PFSK-1 (cell line): ENCODE measurements around the gene BABAM2.

Source experiments
- FOXP2 ChIP-seq: optimal IDR thresholded peaks from 2 replicates; pipeline ENCODE3; 2011; ENCODE audit warnings: borderline replicate concordance, control low read depth, inconsistent platforms; ENCODE audit not compliant: insufficient read depth; ENCODE audit errors: extremely low read length, extremely low read depth
- POLR2AphosphoS5 ChIP-seq: IDR thresholded peaks from 2 replicates; pipeline ENCODE4 v1.6.1; 2012; ENCODE audit warnings: low read depth, mild to moderate bottlenecking, control low read depth, low read length, moderate library complexity
- SIN3A ChIP-seq: IDR thresholded peaks from 2 replicates; pipeline ENCODE4 v1.6.1; 2012; ENCODE audit warnings: mild to moderate bottlenecking, low read length, moderate library complexity, borderline replicate concordance; ENCODE audit not compliant: insufficient read depth
- TAF1 ChIP-seq: IDR thresholded peaks from 2 replicates; pipeline ENCODE4 v1.6.1; 2012; ENCODE audit warnings: low read length, control low read depth, borderline replicate concordance; ENCODE audit not compliant: insufficient read depth
- TF ChIP-seq, protein P1 (sequence below), 2 experiments: IDR thresholded peaks; 2 replicates each; pipeline versions ENCODE4 v1.6.1 to v1.8.0; 2011 to 2012; ENCODE audit warnings: low read depth in 2 of 2, low read length in 2 of 2, control low read depth in 1 of 2, inconsistent platforms in 1 of 2, mild to moderate bottlenecking in 1 of 2, moderate library complexity in 1 of 2; ENCODE audit not compliant: insufficient read depth in 1 of 2

- TF ChIP-seq POLR2AphosphoS5 (no peak), SIN3A (no peak), TAF1 (no peak), FOXP2 (no peak)
- TF ChIP-seq, protein P1, sequence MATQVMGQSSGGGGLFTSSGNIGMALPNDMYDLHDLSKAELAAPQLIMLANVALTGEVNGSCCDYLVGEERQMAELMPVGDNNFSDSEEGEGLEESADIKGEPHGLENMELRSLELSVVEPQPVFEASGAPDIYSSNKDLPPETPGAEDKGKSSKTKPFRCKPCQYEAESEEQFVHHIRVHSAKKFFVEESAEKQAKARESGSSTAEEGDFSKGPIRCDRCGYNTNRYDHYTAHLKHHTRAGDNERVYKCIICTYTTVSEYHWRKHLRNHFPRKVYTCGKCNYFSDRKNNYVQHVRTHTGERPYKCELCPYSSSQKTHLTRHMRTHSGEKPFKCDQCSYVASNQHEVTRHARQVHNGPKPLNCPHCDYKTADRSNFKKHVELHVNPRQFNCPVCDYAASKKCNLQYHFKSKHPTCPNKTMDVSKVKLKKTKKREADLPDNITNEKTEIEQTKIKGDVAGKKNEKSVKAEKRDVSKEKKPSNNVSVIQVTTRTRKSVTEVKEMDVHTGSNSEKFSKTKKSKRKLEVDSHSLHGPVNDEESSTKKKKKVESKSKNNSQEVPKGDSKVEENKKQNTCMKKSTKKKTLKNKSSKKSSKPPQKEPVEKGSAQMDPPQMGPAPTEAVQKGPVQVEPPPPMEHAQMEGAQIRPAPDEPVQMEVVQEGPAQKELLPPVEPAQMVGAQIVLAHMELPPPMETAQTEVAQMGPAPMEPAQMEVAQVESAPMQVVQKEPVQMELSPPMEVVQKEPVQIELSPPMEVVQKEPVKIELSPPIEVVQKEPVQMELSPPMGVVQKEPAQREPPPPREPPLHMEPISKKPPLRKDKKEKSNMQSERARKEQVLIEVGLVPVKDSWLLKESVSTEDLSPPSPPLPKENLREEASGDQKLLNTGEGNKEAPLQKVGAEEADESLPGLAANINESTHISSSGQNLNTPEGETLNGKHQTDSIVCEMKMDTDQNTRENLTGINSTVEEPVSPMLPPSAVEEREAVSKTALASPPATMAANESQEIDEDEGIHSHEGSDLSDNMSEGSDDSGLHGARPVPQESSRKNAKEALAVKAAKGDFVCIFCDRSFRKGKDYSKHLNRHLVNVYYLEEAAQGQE (IDR thresholded peaks at IDR 0.05; ENCODE audit: insufficient read depth in 1 of 2, low read depth in 2 of 2, low read length in 2 of 2) = no peak
These were observed 390.1 kb downstream of the BABAM2 start for GRCh38 chr2:28280619-28281018.
